ENCODE measurements around the gene GPR146.
"Not testable (repeated sequence)": the region's sequence is repeated elsewhere in the genome, so short reads cannot be mapped to it uniquely, and the experiment has no call there.

Gene GPR146

GRCh38 chr7:1040233-1040632 is 4.1 kb upstream of the GPR146 start:
- H3K36me3 ChIP-seq; H3K4me3 ChIP-seq; DNase-seq; intact Hi-C loops (cut with DNase I; ENCODE audit: low total_unique reads); H3K9me3 ChIP-seq; H3K27me3 ChIP-seq; H3K27ac ChIP-seq: not testable (repeated sequence)
- H3K4me1 ChIP-seq, result peaks cover 4 to 26% (median 17%) of the 10 kb centered on the region in 4 donors

GRCh38 chr7:1040790-1041189 is 3.6 kb upstream of the GPR146 start:
- intact Hi-C loops (cut with DNase I; ENCODE audit: low total_unique reads), result no loop called here
- peaks cover 4 to 32% (median 20%) of the 10 kb centered on the region in 4 donors for H3K4me1 ChIP-seq
- H3K4me3 ChIP-seq, result no peak overlapping the region

GRCh38 chr7:1041551-1042491 is 2.5 kb upstream of the GPR146 start:
- H3K4me1 ChIP-seq, result peaks cover 4 to 40% (median 20%) of the 10 kb centered on the region in 4 donors
- no peaks in the 10 kb centered on the region for H3K27me3 ChIP-seq
- no peak overlapping the region for H3K27ac ChIP-seq
- DNase-seq, result no peak
- no peak overlapping the region for H3K4me3 ChIP-seq
- no peak for TF ChIP-seq CTCF (IDR thresholded peaks at IDR 0.05)
- no peaks in the 10 kb centered on the region for H3K36me3 ChIP-seq
- intact Hi-C loops (cut with DNase I; ENCODE audit: low total_unique reads), result no loop called here
- no peaks in the 10 kb centered on the region for H3K9me3 ChIP-seq

More at GRCh38 chr7:1040790-1041189, 3.6 kb upstream of the GPR146 start:
- H3K36me3 ChIP-seq, result no peaks in the 10 kb centered on the region
- no peak overlapping the region for H3K27ac ChIP-seq
- no peak for TF ChIP-seq CTCF (IDR thresholded peaks at IDR 0.05)
- DNase-seq, result no peak
- H3K9me3 ChIP-seq, result no peaks in the 10 kb centered on the region
- no peaks in the 10 kb centered on the region for H3K27me3 ChIP-seq

GRCh38 chr7:1042492-1042833 is 1.9 kb upstream of the GPR146 start:
- intact Hi-C loops (cut with DNase I; ENCODE audit: low total_unique reads), result no loop called here
- peak overlapping the region in 1 of 2 donors; percentile 89 for H3K27ac ChIP-seq

GRCh38 chr7:1043552-1044188 is 676 bp upstream of the GPR146 start:
- DNase-seq, result no peak
- Histone ChIP-seq H3K27ac (peak overlapping the region; percentile 89 to 97), H3K4me3 (peak overlapping the region; percentile 63 to 92), H3K36me3 (no peaks in the 10 kb centered on the region), H3K9me3 (no peaks in the 10 kb centered on the region), H3K27me3 (no peaks in the 10 kb centered on the region), H3K4me1 (peaks cover 4 to 46% (median 20%) of the 10 kb centered on the region in 4 donors)
- intact Hi-C loops (cut with DNase I; ENCODE audit: low total_unique reads), result no loop called here
- TF ChIP-seq CTCF (IDR thresholded peaks at IDR 0.05), result no peak

More at GRCh38 chr7:1042492-1042833, 1.9 kb upstream of the GPR146 start:
- Histone ChIP-seq H3K9me3 (no peaks in the 10 kb centered on the region), H3K36me3 (no peaks in the 10 kb centered on the region), H3K4me3 (no peak overlapping the region), H3K27me3 (no peaks in the 10 kb centered on the region), H3K4me1 (peaks cover 4 to 40% (median 20%) of the 10 kb centered on the region in 4 donors)
- no peak for DNase-seq
- TF ChIP-seq CTCF (IDR thresholded peaks at IDR 0.05), result no peak
